ENCODE results near the gene CDK11A. TPM values are rescaled to one million over a fixed set of nuclear protein-coding genes. Genes with fewer than 3 reads are reported as not detected.

Gene CDK11A
- total RNA-seq, 2 experiments from 2014 or later, result 50.9 to 90.5 TPM

DNA sequence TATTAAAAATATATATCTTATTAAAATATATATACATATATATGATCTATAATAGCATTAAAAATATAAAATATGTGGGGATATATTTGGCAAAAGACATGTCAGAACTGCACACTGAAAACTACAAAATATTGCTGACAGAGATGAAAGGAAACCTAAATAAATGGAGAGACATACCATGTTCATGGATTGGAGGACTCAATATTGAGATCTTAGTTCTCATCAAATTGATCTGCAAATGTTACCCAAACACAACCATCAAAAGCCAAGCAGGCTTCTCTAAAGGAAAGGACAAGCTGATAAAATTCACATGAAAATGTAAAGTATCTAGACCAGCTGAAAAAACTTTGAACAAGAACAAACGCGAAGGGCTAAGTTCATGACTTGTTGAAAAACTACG, 46.9 kb upstream of the CDK11A start:
- TF ChIP-seq EZH2phosphoT487 (IDR thresholded peaks at IDR 0.05; ENCODE audit: borderline replicate concordance, low read depth, low read length), result no peak
- TF ChIP-seq, protein P1, sequence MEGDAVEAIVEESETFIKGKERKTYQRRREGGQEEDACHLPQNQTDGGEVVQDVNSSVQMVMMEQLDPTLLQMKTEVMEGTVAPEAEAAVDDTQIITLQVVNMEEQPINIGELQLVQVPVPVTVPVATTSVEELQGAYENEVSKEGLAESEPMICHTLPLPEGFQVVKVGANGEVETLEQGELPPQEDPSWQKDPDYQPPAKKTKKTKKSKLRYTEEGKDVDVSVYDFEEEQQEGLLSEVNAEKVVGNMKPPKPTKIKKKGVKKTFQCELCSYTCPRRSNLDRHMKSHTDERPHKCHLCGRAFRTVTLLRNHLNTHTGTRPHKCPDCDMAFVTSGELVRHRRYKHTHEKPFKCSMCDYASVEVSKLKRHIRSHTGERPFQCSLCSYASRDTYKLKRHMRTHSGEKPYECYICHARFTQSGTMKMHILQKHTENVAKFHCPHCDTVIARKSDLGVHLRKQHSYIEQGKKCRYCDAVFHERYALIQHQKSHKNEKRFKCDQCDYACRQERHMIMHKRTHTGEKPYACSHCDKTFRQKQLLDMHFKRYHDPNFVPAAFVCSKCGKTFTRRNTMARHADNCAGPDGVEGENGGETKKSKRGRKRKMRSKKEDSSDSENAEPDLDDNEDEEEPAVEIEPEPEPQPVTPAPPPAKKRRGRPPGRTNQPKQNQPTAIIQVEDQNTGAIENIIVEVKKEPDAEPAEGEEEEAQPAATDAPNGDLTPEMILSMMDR (conservative IDR thresholded peaks at IDR 0.05; ENCODE audit: low read length), result no peak
- POLR2A ChIA-PET, result no interaction called here
- DNase-seq (ENCODE audit: low spot score), result no peak
- H3K27ac ChIP-seq (ENCODE audit: low read depth, low read length, poor library complexity, severe bottlenecking), result no peak overlapping the region
- H3K79me2 ChIP-seq (ENCODE audit: insufficient read depth, low read depth, low read length), result peaks cover 100% of the 10 kb centered on the region
- intact Hi-C loops (cut with micrococcal nuclease; ENCODE audit: unreplicated experiment), result no loop called here
- no peak overlapping the region for H2AFZ ChIP-seq (ENCODE audit: low read length)
- CTCF ChIA-PET (ENCODE audit: unreplicated experiment), result no interaction called here
- peaks cover 18% of the 10 kb centered on the region for H3K4me1 ChIP-seq (ENCODE audit: insufficient read depth, low read length, poor library complexity, severe bottlenecking)
- peaks cover 17% of the 10 kb centered on the region for H4K20me1 ChIP-seq (ENCODE audit: insufficient read depth, low read length)
- no peak overlapping the region for H3K4me3 ChIP-seq (ENCODE audit: low read depth, low read length, poor library complexity, severe bottlenecking)
- H3K9me3 ChIP-seq (ENCODE audit: low read length), result peaks cover 35% of the 10 kb centered on the region
- peaks cover 94% of the 10 kb centered on the region for H3K36me3 ChIP-seq (ENCODE audit: insufficient read depth, low read length)
- H3K4me2 ChIP-seq (ENCODE audit: low read length), result no peak overlapping the region
- no peaks in the 10 kb centered on the region for H3K9me2 ChIP-seq (ENCODE audit: insufficient read depth, low read length)
- BruUV-seq (replicated peaks), result no TSS peak

DNA sequence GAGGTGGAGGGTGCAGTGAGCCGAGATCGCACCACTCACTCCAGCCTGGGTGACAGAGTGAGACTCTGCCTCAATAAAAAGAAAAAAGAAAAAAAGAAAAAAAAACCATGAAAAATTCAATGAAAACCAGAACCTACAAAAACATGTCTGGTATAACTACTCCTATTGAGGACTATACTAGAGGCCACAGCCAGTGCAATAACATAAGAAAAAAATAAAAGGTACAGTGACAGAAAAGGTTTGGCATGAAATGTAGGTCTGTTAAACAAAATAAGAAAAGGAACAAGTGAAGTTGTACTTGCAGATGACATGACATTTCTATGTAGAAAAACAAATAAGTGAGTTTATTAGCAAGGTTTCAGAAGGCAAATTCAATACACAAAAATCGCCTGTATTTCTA, 45.9 kb upstream of the CDK11A start:
- Histone ChIP-seq H3K36me3 (ENCODE audit: insufficient read depth, low read length) (peaks cover 97% of the 10 kb centered on the region), H4K20me1 (ENCODE audit: insufficient read depth, low read length) (peaks cover 12% of the 10 kb centered on the region), H3K27ac (ENCODE audit: low read depth, low read length, poor library complexity, severe bottlenecking) (no peak overlapping the region), H3K4me2 (ENCODE audit: low read length) (no peak overlapping the region), H3K4me1 (ENCODE audit: insufficient read depth, low read length, poor library complexity, severe bottlenecking) (peaks cover 8% of the 10 kb centered on the region), H3K9me2 (ENCODE audit: insufficient read depth, low read length) (no peaks in the 10 kb centered on the region), H3K4me3 (ENCODE audit: low read depth, low read length, poor library complexity, severe bottlenecking) (no peak overlapping the region), H2AFZ (ENCODE audit: low read length) (no peak overlapping the region), H3K79me2 (ENCODE audit: insufficient read depth, low read depth, low read length) (peaks cover 100% of the 10 kb centered on the region), H3K9me3 (ENCODE audit: low read length) (peaks cover 35% of the 10 kb centered on the region)
- TF ChIP-seq, protein P1 (conservative IDR thresholded peaks at IDR 0.05; ENCODE audit: low read length), result no peak
- no peak for TF ChIP-seq EZH2phosphoT487 (IDR thresholded peaks at IDR 0.05; ENCODE audit: borderline replicate concordance, low read depth, low read length)
- DNase-seq (ENCODE audit: low spot score), result no peak
- BruUV-seq (replicated peaks), result no TSS peak
- intact Hi-C loops (cut with micrococcal nuclease; ENCODE audit: unreplicated experiment), result no loop called here
- CTCF ChIA-PET (ENCODE audit: unreplicated experiment), result no interaction called here
- POLR2A ChIA-PET, result no interaction called here

GRCh38 chr1:1768249-1768992, 44.3 kb upstream of the CDK11A start:
- peaks cover 97% of the 10 kb centered on the region for H3K36me3 ChIP-seq (ENCODE audit: insufficient read depth, low read length)
- no peak for TF ChIP-seq EZH2phosphoT487 (IDR thresholded peaks at IDR 0.05; ENCODE audit: borderline replicate concordance, low read depth, low read length)
- TF ChIP-seq, protein P1 (conservative IDR thresholded peaks at IDR 0.05; ENCODE audit: low read length), result no peak
- H2AFZ ChIP-seq (ENCODE audit: low read length), result no peak overlapping the region
- peaks cover 9% of the 10 kb centered on the region; the same call in 1 of the 2 replicates for H4K20me1 ChIP-seq (ENCODE audit: insufficient read depth, low read length)
- ChIA-PET CTCF (ENCODE audit: unreplicated experiment) (interaction anchor here (0.6 kb wide), 1 partner anchor 13 kb away, joined by 3 read pairs; no protein-coding TSS in a partner anchor), POLR2A (interaction anchor here (0.6 kb wide), 1 partner anchor 41 kb away, joined by 6 read pairs; no protein-coding TSS in a partner anchor)
- H3K9me2 ChIP-seq (ENCODE audit: insufficient read depth, low read length), result no peaks in the 10 kb centered on the region
- H3K9me3 ChIP-seq (ENCODE audit: low read length), result peaks cover 35% of the 10 kb centered on the region
- no peak overlapping the region for H3K4me3 ChIP-seq (ENCODE audit: low read depth, low read length, poor library complexity, severe bottlenecking)
- no peaks in the 10 kb centered on the region for H3K4me1 ChIP-seq (ENCODE audit: insufficient read depth, low read length, poor library complexity, severe bottlenecking)
- no peak overlapping the region for H3K4me2 ChIP-seq (ENCODE audit: low read length)
- DNase-seq (ENCODE audit: low spot score), result no peak
- peaks cover 97% of the 10 kb centered on the region for H3K79me2 ChIP-seq (ENCODE audit: insufficient read depth, low read depth, low read length)
- H3K27ac ChIP-seq (ENCODE audit: low read depth, low read length, poor library complexity, severe bottlenecking), result no peak overlapping the region
- no TSS peak for BruUV-seq (replicated peaks)
- intact Hi-C loops (cut with micrococcal nuclease; ENCODE audit: unreplicated experiment), result no loop called here
